Fibroblast of skin of left biceps (primary cell): ENCODE data around the gene ABO.
"Not testable (repeated sequence)": the region's sequence is repeated elsewhere in the genome, so short reads cannot be mapped to it uniquely, and the experiment has no call there.

ENCODE experiments used
- DNase-seq, 2 experiments: peaks; one replicate each; pipeline ENCODE4 v3.0.0-alpha.2; 2013; ENCODE audit warnings: low read depth in 2 of 2

The ABO gene

GRCh38 chr9:133263557-133263956 lies 11.4 kb downstream of the ABO start:
- DNase-seq, result no peak

- DNase-seq, result no peak
These were observed 12.8 kb downstream of the ABO start for GRCh38 chr9:133262226-133262625.

DNA sequence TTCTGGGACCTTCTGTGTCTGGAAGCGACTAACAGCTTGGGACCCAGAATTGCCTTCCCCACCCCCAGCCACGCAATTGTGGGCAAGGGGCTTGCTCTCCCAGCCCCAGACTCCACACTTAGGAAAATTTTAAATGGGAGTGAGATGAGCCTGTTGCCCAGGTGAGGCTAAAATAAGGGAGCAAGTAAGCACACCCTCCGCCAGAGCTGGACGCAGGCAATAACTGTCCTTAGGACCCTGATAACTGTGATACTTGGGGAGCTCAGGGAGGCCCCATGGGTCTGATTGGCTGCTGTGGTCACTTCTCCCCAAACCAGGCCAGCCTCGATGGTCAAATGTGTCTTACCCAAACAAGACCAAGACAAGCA lies 13.3 kb downstream of the ABO start:
- no peak for DNase-seq

- no peak for DNase-seq
These were observed 13.8 kb downstream of the ABO start for GRCh38 chr9:133261103-133261752.

DNA sequence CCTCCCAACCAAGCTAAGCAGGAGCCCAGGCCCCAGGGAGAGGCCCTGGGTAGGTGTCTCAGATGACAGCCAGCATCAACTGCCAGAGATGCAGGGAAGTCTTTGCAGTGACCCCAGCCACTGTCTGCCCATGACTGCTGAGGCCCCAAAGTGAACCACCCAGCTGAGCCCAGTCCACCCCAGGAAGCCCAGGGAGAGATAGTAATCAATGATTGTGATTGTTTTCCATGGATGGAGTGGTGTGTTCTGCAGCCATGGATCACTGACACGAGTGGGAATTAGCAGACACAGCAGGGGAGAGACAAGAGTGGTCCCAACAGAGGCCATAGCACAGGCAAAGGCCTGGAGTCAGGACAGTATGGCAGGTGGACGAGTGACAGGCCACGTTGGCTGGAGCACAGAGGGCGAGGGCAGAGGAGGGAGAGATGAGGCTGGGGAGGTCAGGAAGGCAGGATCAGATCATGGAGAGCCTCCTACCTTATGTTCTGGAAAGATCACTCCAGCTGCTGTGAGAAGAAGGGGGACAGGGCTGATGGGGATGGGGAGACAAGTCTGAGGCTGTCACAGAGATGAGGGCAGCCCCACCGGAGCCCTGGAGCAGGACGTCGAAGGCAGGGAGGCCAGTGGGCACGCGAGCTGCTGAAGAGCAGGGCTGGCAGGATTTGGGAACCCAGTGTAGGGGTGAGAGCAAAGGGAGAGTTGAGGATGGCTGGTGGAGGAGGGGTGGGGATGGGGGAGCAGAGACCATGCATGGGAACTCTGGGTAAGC lies 14.5 kb downstream of the ABO start:
- DNase-seq, result no peak

GRCh38 chr9:133258061-133259015 lies 16.7 kb downstream of the ABO start:
- no peak for DNase-seq

GRCh38 chr9:133257465-133257956 lies 17.5 kb downstream of the ABO start:
- no peak for DNase-seq

- DNase-seq, result no peak
These were observed 18.3 kb downstream of the ABO start for GRCh38 chr9:133256686-133257091.

GRCh38 chr9:133256136-133256461 lies 18.9 kb downstream of the ABO start:
- no peak for DNase-seq

- DNase-seq, result no peak
These were observed 19.4 kb downstream of the ABO start for GRCh38 chr9:133255371-133256135.

GRCh38 chr9:133254471-133254870 lies 20.5 kb downstream of the ABO start:
- no peak for DNase-seq

DNA sequence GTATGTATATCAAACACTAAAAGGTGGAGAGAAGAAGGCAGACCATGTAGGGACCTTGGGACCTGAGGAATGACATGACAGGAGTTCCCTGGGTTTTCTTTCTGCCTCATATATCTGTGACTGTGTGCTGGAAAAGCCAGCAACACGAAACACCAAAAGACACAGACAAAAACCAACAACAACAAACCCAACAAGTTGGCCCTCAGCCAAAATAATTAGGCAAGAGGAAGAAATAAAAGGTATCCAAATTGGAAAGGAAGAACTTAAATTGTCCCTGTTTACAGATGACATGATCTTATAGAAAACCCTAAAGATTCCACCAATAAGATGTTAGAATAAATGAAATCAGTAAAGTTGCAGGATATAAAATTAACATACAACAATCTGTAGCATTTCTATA lies 21.7 kb downstream of the ABO start:
- no peak for DNase-seq

- DNase-seq, result no peak
These were observed 22.5 kb downstream of the ABO start for GRCh38 chr9:133252301-133253020.

GRCh38 chr9:133251773-133252172 lies 23.2 kb downstream of the ABO start:
- no peak for DNase-seq

GRCh38 chr9:133251221-133251620 lies 23.8 kb downstream of the ABO start:
- not testable (repeated sequence) for DNase-seq

GRCh38 chr9:133250741-133251170 lies 24.2 kb downstream of the ABO start:
- no peak for DNase-seq

GRCh38 chr9:133249337-133249736 lies 25.7 kb downstream of the ABO start:
- DNase-seq, result no peak

GRCh38 chr9:133248726-133249295 lies 26.2 kb downstream of the ABO start:
- DNase-seq, result no peak

- DNase-seq, result no peak
These were observed 27.4 kb downstream of the ABO start for GRCh38 chr9:133247632-133248031.

DNA sequence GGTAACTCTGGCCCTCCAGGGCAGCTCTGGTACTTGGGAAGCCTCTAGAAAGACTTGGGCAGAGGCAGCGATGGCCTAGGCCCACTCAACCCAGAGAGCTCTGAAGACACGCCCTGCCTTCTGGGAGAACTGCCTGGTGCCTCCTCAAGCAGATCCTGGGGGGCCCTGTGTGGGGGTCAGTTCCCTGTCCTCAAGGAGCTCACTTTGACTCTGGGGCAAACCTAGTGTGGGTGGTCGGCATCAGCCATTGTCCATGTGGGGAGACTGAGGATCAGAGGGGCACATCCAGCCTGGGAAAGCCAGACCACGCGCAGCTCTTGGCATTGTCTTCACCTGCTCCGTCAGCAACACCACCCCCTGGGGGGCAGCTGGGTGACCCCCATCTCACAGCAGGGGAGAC lies 28.0 kb downstream of the ABO start:
- DNase-seq, result no peak

GRCh38 chr9:133246562-133246961 lies 28.4 kb downstream of the ABO start:
- no peak for DNase-seq
